Activated CD4-positive, alpha-beta T cell treated with anti-CD3 and anti-CD28 coated beads for 4 hours (primary cell): ENCODE data around the gene MGAT3.

Source experiments
- DNase-seq, 2 donors: peaks; one replicate each; pipeline ENCODE4 v3.0.0-alpha.2; 2020

Gene MGAT3

DNA sequence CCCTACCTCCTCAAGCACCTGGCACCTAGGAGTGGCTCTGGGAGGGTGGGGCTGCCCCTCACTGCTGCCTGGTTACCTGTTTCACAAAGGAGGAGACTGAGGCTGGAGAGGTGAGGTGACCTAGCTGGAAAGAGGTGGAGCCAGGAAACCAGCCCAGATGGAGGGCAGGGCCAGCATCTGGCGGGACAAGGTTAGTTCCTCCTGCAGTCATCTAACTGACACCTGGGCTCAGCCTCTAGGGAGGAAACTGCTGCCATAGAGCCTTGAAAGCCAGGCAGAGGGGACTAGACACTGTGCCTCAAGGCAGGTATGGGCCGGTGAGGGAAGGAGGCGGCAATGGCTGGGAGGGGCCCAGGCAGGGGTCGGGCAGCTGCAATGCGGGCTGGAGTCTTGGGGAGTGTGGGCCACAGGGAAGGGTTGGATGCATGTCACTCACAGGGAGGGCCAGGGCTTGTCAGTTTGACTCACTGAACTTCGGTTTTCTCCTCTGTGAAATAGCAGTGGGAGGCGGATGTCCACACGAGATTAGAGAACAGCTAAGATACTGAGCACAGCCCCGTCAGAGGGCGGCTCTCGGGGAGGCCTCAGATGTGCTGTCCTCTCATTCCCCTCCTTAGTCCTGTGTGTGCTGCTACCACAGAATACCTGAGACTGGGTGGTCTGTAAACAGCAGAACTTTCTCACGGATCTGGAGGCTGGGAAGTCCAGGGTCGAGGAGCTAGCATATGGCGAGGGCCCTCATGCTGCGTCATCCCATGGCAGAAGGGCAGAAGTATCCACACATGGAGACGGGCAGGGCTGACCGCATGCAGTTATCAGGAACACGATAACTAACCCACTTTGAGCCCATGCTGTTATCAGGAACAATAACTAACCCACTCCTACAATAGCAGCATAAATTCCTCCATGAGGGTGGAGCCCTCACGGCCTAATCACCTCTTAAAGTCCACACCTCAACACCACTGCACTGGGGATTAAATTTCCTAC lies 16.1 kb downstream of the MGAT3 start:
- DNase-seq: no peak

DNA sequence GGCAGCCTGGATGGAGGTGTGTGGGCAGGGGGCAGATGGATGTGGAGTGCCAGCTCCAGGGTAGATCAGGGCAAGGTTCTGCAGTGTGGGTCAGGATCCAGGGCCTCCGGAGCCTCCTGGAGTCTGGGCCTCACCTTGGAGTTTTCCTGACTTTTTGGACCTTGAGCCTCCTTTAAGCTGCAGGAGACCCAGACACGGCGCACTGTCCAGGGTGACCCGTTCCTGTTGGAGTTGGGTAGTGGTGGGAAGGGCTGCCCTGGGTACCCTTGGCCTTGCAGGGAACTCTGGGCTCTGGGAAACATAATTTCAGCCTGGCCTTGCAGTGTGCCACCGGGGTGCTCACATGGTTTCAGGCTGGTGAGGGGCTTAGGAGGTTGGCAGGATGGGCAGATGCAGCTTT lies 17.0 kb downstream of the MGAT3 start:
- no peak for DNase-seq

- DNase-seq: no peak
These were observed 17.7 kb downstream of the MGAT3 start for GRCh38 chr22:39474351-39475111.

- no peak for DNase-seq
These were observed 18.5 kb downstream of the MGAT3 start for GRCh38 chr22:39475337-39475736.

- no peak for DNase-seq
These were observed 19.1 kb downstream of the MGAT3 start for GRCh38 chr22:39475902-39476301.

- DNase-seq: no peak
These were observed 19.9 kb downstream of the MGAT3 start for GRCh38 chr22:39476664-39477063.

GRCh38 chr22:39477542-39477941 lies 20.7 kb downstream of the MGAT3 start:
- DNase-seq: no peak

GRCh38 chr22:39478441-39478850 lies 21.6 kb downstream of the MGAT3 start:
- DNase-seq: no peak

GRCh38 chr22:39479254-39479653 lies 22.4 kb downstream of the MGAT3 start:
- no peak for DNase-seq

DNA sequence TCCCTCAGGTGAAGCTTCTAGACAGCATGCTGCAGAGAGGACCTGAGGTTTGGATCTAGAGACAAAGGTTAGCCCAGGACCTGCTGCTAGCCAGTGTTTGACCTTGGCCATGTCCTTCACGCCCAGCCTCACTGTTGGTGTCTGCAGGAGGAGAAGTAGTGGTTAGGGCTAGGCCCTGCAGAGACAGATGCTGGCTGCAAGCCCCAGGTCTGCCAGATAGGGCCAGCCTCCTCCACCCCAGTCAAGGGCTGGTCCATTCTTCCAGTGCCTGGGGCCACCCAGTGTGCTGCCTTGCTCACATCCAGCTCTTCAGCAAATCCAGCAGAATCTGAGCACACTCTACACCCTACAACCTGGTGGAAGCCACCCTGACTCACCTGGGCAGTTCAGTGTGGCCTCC lies 23.7 kb downstream of the MGAT3 start:
- no peak for DNase-seq

DNA sequence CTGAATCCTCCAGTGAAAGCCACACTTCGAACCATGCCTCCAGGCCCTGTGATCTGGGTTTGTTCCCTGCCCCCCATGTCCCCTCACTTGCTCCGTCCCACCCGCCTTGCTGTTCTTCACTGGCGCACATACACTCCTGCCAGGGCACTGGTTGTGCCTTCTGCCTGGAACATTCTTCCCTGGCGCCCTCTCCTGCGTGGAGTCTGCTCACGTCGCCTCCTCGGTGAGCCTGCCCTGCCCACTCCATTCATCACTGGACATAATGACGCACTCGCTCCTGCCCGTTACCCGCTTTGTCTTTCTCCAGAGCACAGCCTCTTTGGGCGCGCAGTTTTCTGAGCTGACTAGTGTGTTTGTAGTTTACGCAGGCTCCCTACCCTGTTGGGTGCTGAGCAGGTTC lies 24.2 kb downstream of the MGAT3 start:
- no peak for DNase-seq

GRCh38 chr22:39481595-39481994 lies 24.8 kb downstream of the MGAT3 start:
- DNase-seq: no peak

- DNase-seq: no peak
These were observed 26.0 kb downstream of the MGAT3 start for GRCh38 chr22:39482768-39483167.

GRCh38 chr22:39486951-39487825 lies 30.4 kb downstream of the MGAT3 start:
- no peak for DNase-seq

DNA sequence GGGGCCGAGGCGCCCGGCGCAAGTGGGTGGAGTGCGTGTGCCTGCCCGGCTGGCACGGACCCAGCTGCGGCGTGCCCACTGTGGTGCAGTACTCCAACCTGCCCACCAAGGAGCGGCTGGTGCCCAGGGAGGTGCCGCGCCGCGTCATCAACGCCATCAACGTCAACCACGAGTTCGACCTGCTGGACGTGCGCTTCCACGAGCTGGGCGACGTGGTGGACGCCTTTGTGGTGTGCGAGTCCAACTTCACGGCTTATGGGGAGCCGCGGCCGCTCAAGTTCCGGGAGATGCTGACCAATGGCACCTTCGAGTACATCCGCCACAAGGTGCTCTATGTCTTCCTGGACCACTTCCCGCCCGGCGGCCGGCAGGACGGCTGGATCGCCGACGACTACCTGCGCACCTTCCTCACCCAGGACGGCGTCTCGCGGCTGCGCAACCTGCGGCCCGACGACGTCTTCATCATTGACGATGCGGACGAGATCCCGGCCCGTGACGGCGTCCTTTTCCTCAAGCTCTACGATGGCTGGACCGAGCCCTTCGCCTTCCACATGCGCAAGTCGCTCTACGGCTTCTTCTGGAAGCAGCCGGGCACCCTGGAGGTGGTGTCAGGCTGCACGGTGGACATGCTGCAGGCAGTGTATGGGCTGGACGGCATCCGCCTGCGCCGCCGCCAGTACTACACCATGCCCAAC lies 31.2 kb downstream of the MGAT3 start:
- DNase-seq: no peak

DNA sequence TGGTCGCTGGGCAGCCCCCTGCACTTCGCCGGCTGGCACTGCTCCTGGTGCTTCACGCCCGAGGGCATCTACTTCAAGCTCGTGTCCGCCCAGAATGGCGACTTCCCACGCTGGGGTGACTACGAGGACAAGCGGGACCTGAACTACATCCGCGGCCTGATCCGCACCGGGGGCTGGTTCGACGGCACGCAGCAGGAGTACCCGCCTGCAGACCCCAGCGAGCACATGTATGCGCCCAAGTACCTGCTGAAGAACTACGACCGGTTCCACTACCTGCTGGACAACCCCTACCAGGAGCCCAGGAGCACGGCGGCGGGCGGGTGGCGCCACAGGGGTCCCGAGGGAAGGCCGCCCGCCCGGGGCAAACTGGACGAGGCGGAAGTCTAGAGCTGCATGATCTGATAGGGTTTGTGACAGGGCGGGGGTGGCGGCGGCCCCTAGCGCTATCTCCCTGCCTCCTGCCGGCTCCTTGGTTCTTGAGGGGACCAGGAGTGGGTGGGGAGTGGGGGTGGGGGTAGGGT lies 31.8 kb downstream of the MGAT3 start:
- DNase-seq: no peak

GRCh38 chr22:39489094-39490068 lies 32.6 kb downstream of the MGAT3 start:
- DNase-seq: no peak

GRCh38 chr22:39490135-39490798 lies 33.5 kb downstream of the MGAT3 start:
- DNase-seq: peak; percentile 69 to 74

DNA sequence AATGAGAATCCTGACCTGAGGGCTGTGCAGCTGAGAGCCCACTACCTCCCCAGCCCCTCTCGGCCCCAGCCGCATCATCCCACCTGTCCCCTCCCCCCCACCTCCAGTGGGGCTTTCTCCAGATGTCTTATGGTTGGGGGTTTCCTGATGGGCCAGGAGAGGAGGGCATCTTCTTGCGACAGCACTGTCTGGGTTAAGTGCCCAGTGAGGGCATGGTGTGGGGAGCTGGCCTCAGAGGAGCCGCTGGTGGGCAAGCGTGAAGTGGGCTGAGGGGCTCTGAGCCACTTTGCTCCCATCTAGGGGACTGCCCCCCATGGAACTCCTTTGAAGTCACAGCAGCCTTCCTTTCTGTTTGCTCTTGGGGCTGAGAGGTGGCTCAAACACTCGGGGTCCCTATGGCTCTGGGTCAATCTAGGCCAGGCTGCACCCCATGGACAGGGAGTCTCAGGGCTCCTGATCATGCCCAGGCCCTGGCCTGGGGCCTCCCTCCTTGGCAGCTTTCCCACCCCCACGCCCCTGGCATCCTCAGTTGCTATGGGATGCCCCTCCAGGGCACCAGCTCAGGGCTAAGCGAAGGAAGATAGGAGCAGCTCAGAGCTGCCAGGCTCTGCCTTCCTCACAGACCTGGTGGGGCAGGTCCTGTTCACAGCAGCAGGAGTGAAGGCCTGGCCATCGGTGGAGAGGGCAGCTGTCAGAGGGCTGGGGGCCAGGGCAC lies 34.3 kb downstream of the MGAT3 start:
- DNase-seq: no peak

GRCh38 chr22:39491696-39492095 lies 34.9 kb downstream of the MGAT3 start:
- no peak for DNase-seq
